ENCODE data around the gene ALK. TPM values are rescaled to one million over a fixed set of nuclear protein-coding genes. Genes with fewer than 3 reads are reported as not detected.

Gene ALK
- polyA plus RNA-seq, 3 donors, result not detected

- DNase-seq, result no peak
- H3K27me3 Mint-ChIP-seq (ENCODE audit: low read depth in 3 of 3), result peaks cover 0 to 1% (median 0%) of the 10 kb centered on the region in 3 donors
- H3K36me3 Mint-ChIP-seq, result no peaks in the 10 kb centered on the region
- no peak for TF ChIP-seq CTCF (IDR thresholded peaks at IDR 0.05)
- no CpG with 5 or more reads among the region's 4 CpGs for WGBS (ENCODE audit: insufficient coverage)
- no peak overlapping the region for H2AFZ ChIP-seq (ENCODE audit: insufficient read depth, low read depth, low read length, poor library complexity, severe bottlenecking)
- no peak overlapping the region for H3K4me3 Mint-ChIP-seq
- no peaks in the 10 kb centered on the region for H3K4me1 ChIP-seq (ENCODE audit: control insufficient read depth in 1 of 2, insufficient read depth in 2 of 2, low read length in 2 of 2)
- no peaks in the 10 kb centered on the region for H3K79me2 ChIP-seq (ENCODE audit: insufficient read depth, low read length)
- H3K27ac ChIP-seq (ENCODE audit: low read depth in 1 of 2, low read length in 2 of 2), result no peak overlapping the region
- H3K9ac ChIP-seq (ENCODE audit: insufficient read depth, low read length, poor library complexity, severe bottlenecking), result no peak overlapping the region
- intact Hi-C loops (cut with micrococcal nuclease), result no loop called here
- no peak overlapping the region for H3K27ac Mint-ChIP-seq
- H3K9me3 ChIP-seq (replicated peaks in 1 of 2; ENCODE audit: control insufficient read depth in 1 of 2, insufficient read depth in 1 of 2, low read length in 2 of 2), result no peaks in the 10 kb centered on the region
- no peaks in the 10 kb centered on the region for H4K20me1 ChIP-seq (ENCODE audit: insufficient read depth, low read length)
- no peaks in the 10 kb centered on the region for H3K4me1 Mint-ChIP-seq
- H3K9me3 Mint-ChIP-seq, result peaks cover 0 to 5% (median 0%) of the 10 kb centered on the region in 7 donors
- H3K4me2 ChIP-seq (replicated peaks; ENCODE audit: extremely low read depth, low read length, poor library complexity, severe bottlenecking), result no peak overlapping the region
- H3K4me3 ChIP-seq (replicated peaks in 1 of 3; ENCODE audit: low read depth in 2 of 3, low read length in 3 of 3), result no peak overlapping the region
- H3K27me3 ChIP-seq (ENCODE audit: control insufficient read depth in 2 of 2, insufficient read depth in 2 of 2, low read length in 2 of 2), result no peaks in the 10 kb centered on the region
- no peaks in the 10 kb centered on the region for H3K36me3 ChIP-seq (replicated peaks in 1 of 2; ENCODE audit: control insufficient read depth in 1 of 2, insufficient read depth in 2 of 2, low read length in 2 of 2)
These were observed 433.3 kb downstream of the ALK start for GRCh38 chr2:29487967-29488555.

- H3K9me3 ChIP-seq (replicated peaks in 1 of 2; ENCODE audit: control insufficient read depth in 1 of 2, insufficient read depth in 1 of 2, low read length in 2 of 2), result no peaks in the 10 kb centered on the region
- no peaks in the 10 kb centered on the region for H3K36me3 ChIP-seq (replicated peaks in 1 of 2; ENCODE audit: control insufficient read depth in 1 of 2, insufficient read depth in 2 of 2, low read length in 2 of 2)
- no peak overlapping the region for H3K4me3 Mint-ChIP-seq
- no peak overlapping the region for H3K4me3 ChIP-seq (replicated peaks in 1 of 3; ENCODE audit: low read depth in 2 of 3, low read length in 3 of 3)
- intact Hi-C loops (cut with micrococcal nuclease), result no loop called here
- H3K79me2 ChIP-seq (ENCODE audit: insufficient read depth, low read length), result no peaks in the 10 kb centered on the region
- H3K36me3 Mint-ChIP-seq, result no peaks in the 10 kb centered on the region
- no peaks in the 10 kb centered on the region for H3K4me1 Mint-ChIP-seq
- H3K27me3 Mint-ChIP-seq (ENCODE audit: low read depth in 3 of 3), result peaks cover 0 to 3% (median 1%) of the 10 kb centered on the region in 3 donors
- H2AFZ ChIP-seq (ENCODE audit: insufficient read depth, low read depth, low read length, poor library complexity, severe bottlenecking), result no peak overlapping the region
- H3K9ac ChIP-seq (ENCODE audit: insufficient read depth, low read length, poor library complexity, severe bottlenecking), result no peak overlapping the region
- 63% methylated on average over 2 of the region's 3 CpGs for WGBS (ENCODE audit: insufficient coverage)
- H3K27me3 ChIP-seq (ENCODE audit: control insufficient read depth in 2 of 2, insufficient read depth in 2 of 2, low read length in 2 of 2), result no peaks in the 10 kb centered on the region
- no peaks in the 10 kb centered on the region for H3K4me1 ChIP-seq (ENCODE audit: control insufficient read depth in 1 of 2, insufficient read depth in 2 of 2, low read length in 2 of 2)
- peaks cover 0 to 3% (median 0%) of the 10 kb centered on the region in 7 donors for H3K9me3 Mint-ChIP-seq
- peak overlapping the region in 1 of 7 donors; percentile 66 for H3K27ac Mint-ChIP-seq
- H3K4me2 ChIP-seq (replicated peaks; ENCODE audit: extremely low read depth, low read length, poor library complexity, severe bottlenecking), result no peak overlapping the region
- no peak overlapping the region for H3K27ac ChIP-seq (ENCODE audit: low read depth in 1 of 2, low read length in 2 of 2)
- DNase-seq, result no peak
- no peak for TF ChIP-seq CTCF (IDR thresholded peaks at IDR 0.05)
- H4K20me1 ChIP-seq (ENCODE audit: insufficient read depth, low read length), result no peaks in the 10 kb centered on the region
These were observed 435.8 kb downstream of the ALK start for GRCh38 chr2:29485631-29486030.

Measured in CD14-positive monocyte (primary cell).